ENCODE results near the gene PARD6A. TPM values are rescaled to one million over a fixed set of nuclear protein-coding genes. Genes with fewer than 3 reads are reported as not detected.

The PARD6A gene
- total RNA-seq, 2 donors from 2014 or later, result 2.6 to 3.7 TPM

- Mint-ChIP-seq H3K27me3 (ENCODE audit: insufficient read depth) (peaks cover 3% of the 10 kb centered on the region), H3K27ac (no peak within 1 kb of the TSS), H3K36me3 (ENCODE audit: low read depth) (peaks cover 13% of the 10 kb centered on the region), H3K4me3 (peak within 1 kb of the TSS; percentile 71), H3K9me3 (no peaks in the 10 kb centered on the region), H3K4me1 (peaks cover 2% of the 10 kb centered on the region)
- H3K27me3 ChIP-seq (ENCODE audit: control insufficient read depth, insufficient read depth, low read length, poor library complexity, severe bottlenecking), result no peaks in the 10 kb centered on the region
- peaks cover 11% of the 10 kb centered on the region for H3K36me3 ChIP-seq (ENCODE audit: control insufficient read depth, insufficient read depth, low read length)
- no peaks in the 10 kb centered on the region for H3K9me3 ChIP-seq (ENCODE audit: control insufficient read depth, low read length)
- DNase-seq, result peak; percentile 94
- WGBS, 2 experiments (ENCODE audit: insufficient coverage in 1 of 2, insufficient read length in 1 of 2), result 20 to 37% methylated on average over 41 to 78 of the region's 78 CpGs
- TF ChIP-seq CTCF (conservative IDR thresholded peaks at IDR 0.05), result no peak
- H3K4me1 ChIP-seq (ENCODE audit: control insufficient read depth, insufficient read depth, low read length), result no peaks in the 10 kb centered on the region
- H3K27ac ChIP-seq (ENCODE audit: low read depth, low read length), result peak within 1 kb of the TSS; percentile 53
- H3K9ac ChIP-seq (ENCODE audit: extremely low read depth, low read length, poor library complexity, severe bottlenecking), result peak within 1 kb of the TSS; percentile 34
- H3K4me3 ChIP-seq (ENCODE audit: low read length), result peak within 1 kb of the TSS; percentile 76
Measured at GRCh38 chr16:67666559-67667452, 6.0 kb downstream of the PARD6A start, which contains the start of the genes C16orf86 and ENKD1. Gene C16orf86, plus strand, starts transcription at chr16:67666814. Its CDS starts 157 bp downstream, at chr16:67666971. Gene ENKD1, minus strand, starts transcription at chr16:67666750. Its CDS starts 308 bp downstream, at chr16:67666442.

GRCh38 chr16:67667453-67667816 is 6.7 kb downstream of the PARD6A start:
- Histone ChIP-seq H3K36me3 (ENCODE audit: control insufficient read depth, insufficient read depth, low read length) (peaks cover 8% of the 10 kb centered on the region), H3K4me3 (ENCODE audit: low read length) (peak overlapping the region; percentile 76), H3K27me3 (ENCODE audit: control insufficient read depth, insufficient read depth, low read length, poor library complexity, severe bottlenecking) (no peaks in the 10 kb centered on the region), H3K9ac (ENCODE audit: extremely low read depth, low read length, poor library complexity, severe bottlenecking) (no peak overlapping the region), H3K4me1 (ENCODE audit: control insufficient read depth, insufficient read depth, low read length) (no peaks in the 10 kb centered on the region), H3K9me3 (ENCODE audit: control insufficient read depth, low read length) (no peaks in the 10 kb centered on the region), H3K27ac (ENCODE audit: low read depth, low read length) (peak overlapping the region; percentile 24)
- 86 to 88% methylated on average over 3 to 10 of the region's 10 CpGs for WGBS, 2 experiments (ENCODE audit: insufficient coverage in 1 of 2, insufficient read length in 1 of 2)
- Mint-ChIP-seq H3K27me3 (ENCODE audit: insufficient read depth) (peaks cover 2% of the 10 kb centered on the region), H3K9me3 (no peaks in the 10 kb centered on the region), H3K4me3 (peak overlapping the region; percentile 71), H3K4me1 (peaks cover 2% of the 10 kb centered on the region), H3K36me3 (ENCODE audit: low read depth) (peaks cover 13% of the 10 kb centered on the region), H3K27ac (no peak overlapping the region)
- no peak for TF ChIP-seq CTCF (conservative IDR thresholded peaks at IDR 0.05)
- peak; percentile 61 for DNase-seq

GRCh38 chr16:67667817-67668494 is 7.2 kb downstream of the PARD6A start:
- Histone ChIP-seq H3K9me3 (ENCODE audit: control insufficient read depth, low read length) (no peaks in the 10 kb centered on the region), H3K9ac (ENCODE audit: extremely low read depth, low read length, poor library complexity, severe bottlenecking) (no peak overlapping the region), H3K27ac (ENCODE audit: low read depth, low read length) (peak overlapping the region; percentile 30), H3K27me3 (ENCODE audit: control insufficient read depth, insufficient read depth, low read length, poor library complexity, severe bottlenecking) (no peaks in the 10 kb centered on the region), H3K4me3 (ENCODE audit: low read length) (no peak overlapping the region), H3K36me3 (ENCODE audit: control insufficient read depth, insufficient read depth, low read length) (peaks cover 3% of the 10 kb centered on the region), H3K4me1 (ENCODE audit: control insufficient read depth, insufficient read depth, low read length) (no peaks in the 10 kb centered on the region)
- Mint-ChIP-seq H3K36me3 (ENCODE audit: low read depth) (peaks cover 12% of the 10 kb centered on the region), H3K9me3 (no peaks in the 10 kb centered on the region), H3K27me3 (ENCODE audit: insufficient read depth) (peaks cover 2% of the 10 kb centered on the region), H3K4me3 (peak overlapping the region; percentile 71), H3K27ac (no peak overlapping the region), H3K4me1 (peaks cover 2% of the 10 kb centered on the region)
- DNase-seq, result peak; percentile 93
- TF ChIP-seq CTCF (conservative IDR thresholded peaks at IDR 0.05), result peak; percentile 90
- WGBS, 2 experiments (ENCODE audit: insufficient coverage in 1 of 2, insufficient read length in 1 of 2), result 44 to 60% methylated on average over 9 to 18 of the region's 18 CpGs

Measured in endodermal cell (in vitro differentiated cells).